ENCODE data around the gene AGBL4. TPM values are rescaled to one million over a fixed set of nuclear protein-coding genes. Genes with fewer than 3 reads are reported as not detected.

AGBL4 gene
- total and polyA plus RNA-seq, 2 experiments from 2014 or later: not detected

GRCh38 chr1:49686107-49686506 lies 337.6 kb downstream of the AGBL4 start:
- H3K4me2 ChIP-seq (ENCODE audit: unreplicated experiment): no peak overlapping the region
- H3K4me3 ChIP-seq: no peak overlapping the region
- WGBS, 2 experiments (ENCODE audit: low coverage in 1 of 2, low lambda C conversion rate in 2 of 2, missing lambda C conversion rate in 2 of 2): 13 to 17% methylated on average over 3 of the region's 3 CpGs
- TF ChIP-seq EZH2 (IDR thresholded peaks at IDR 0.05; ENCODE audit: insufficient read depth, poor library complexity, severe bottlenecking): no peak
- TF ChIP-seq EZH2phosphoT487 (IDR thresholded peaks at IDR 0.05; ENCODE audit: insufficient read depth, low read depth): no peak
- H3K9me2 ChIP-seq (ENCODE audit: insufficient read depth): no peaks in the 10 kb centered on the region
- no peaks in the 10 kb centered on the region for H3F3A ChIP-seq (ENCODE audit: insufficient read depth)
- H3K27ac ChIP-seq: no peak overlapping the region
- no peak overlapping the region for H3K9ac ChIP-seq
- no peaks in the 10 kb centered on the region for H3K36me3 ChIP-seq (ENCODE audit: low read depth)
- DNase-seq: no peak
- no peaks in the 10 kb centered on the region for H3K9me3 ChIP-seq (ENCODE audit: low read depth)
- no peaks in the 10 kb centered on the region for H3K27me3 ChIP-seq (replicated peaks; ENCODE audit: insufficient read depth)
- no peaks in the 10 kb centered on the region for H3K4me1 ChIP-seq (ENCODE audit: insufficient read depth)
- H2AFZ ChIP-seq: no peak overlapping the region
- in situ Hi-C loops (cut with MboI): no loop called here
- H4K20me1 ChIP-seq (ENCODE audit: insufficient read depth): no peaks in the 10 kb centered on the region
- no peaks in the 10 kb centered on the region for H3K79me2 ChIP-seq (ENCODE audit: insufficient read depth)

GRCh38 chr1:49677706-49678105 lies 346.0 kb downstream of the AGBL4 start:
- Histone ChIP-seq H3F3A (ENCODE audit: insufficient read depth) (no peaks in the 10 kb centered on the region), H3K9me2 (ENCODE audit: insufficient read depth) (no peaks in the 10 kb centered on the region), H3K4me2 (ENCODE audit: unreplicated experiment) (no peak overlapping the region), H2AFZ (no peak overlapping the region), H3K9ac (no peak overlapping the region), H3K79me2 (ENCODE audit: insufficient read depth) (no peaks in the 10 kb centered on the region), H4K20me1 (ENCODE audit: insufficient read depth) (no peaks in the 10 kb centered on the region), H3K4me3 (no peak overlapping the region), H3K27ac (no peak overlapping the region), H3K36me3 (ENCODE audit: low read depth) (no peaks in the 10 kb centered on the region), H3K27me3 (replicated peaks; ENCODE audit: insufficient read depth) (no peaks in the 10 kb centered on the region), H3K4me1 (ENCODE audit: insufficient read depth) (no peaks in the 10 kb centered on the region), H3K9me3 (ENCODE audit: low read depth) (no peaks in the 10 kb centered on the region)
- in situ Hi-C loops (cut with MboI): no loop called here
- no peak for DNase-seq
- TF ChIP-seq EZH2phosphoT487 (IDR thresholded peaks at IDR 0.05; ENCODE audit: insufficient read depth, low read depth) (no peak), EZH2 (IDR thresholded peaks at IDR 0.05; ENCODE audit: insufficient read depth, poor library complexity, severe bottlenecking) (no peak)
- WGBS, 2 experiments (ENCODE audit: low coverage in 1 of 2, low lambda C conversion rate in 2 of 2, missing lambda C conversion rate in 2 of 2): 23 to 26% methylated on average over 2 of the region's 2 CpGs

- Histone ChIP-seq H4K20me1 (ENCODE audit: insufficient read depth) (no peaks in the 10 kb centered on the region), H3K27me3 (replicated peaks; ENCODE audit: insufficient read depth) (no peaks in the 10 kb centered on the region), H3K79me2 (ENCODE audit: insufficient read depth) (no peaks in the 10 kb centered on the region), H3K4me3 (no peak overlapping the region), H3F3A (ENCODE audit: insufficient read depth) (no peaks in the 10 kb centered on the region), H3K4me1 (ENCODE audit: insufficient read depth) (no peaks in the 10 kb centered on the region), H2AFZ (no peak overlapping the region), H3K27ac (no peak overlapping the region), H3K9me3 (ENCODE audit: low read depth) (peaks cover 4% of the 10 kb centered on the region), H3K4me2 (ENCODE audit: unreplicated experiment) (no peak overlapping the region), H3K9me2 (ENCODE audit: insufficient read depth) (no peaks in the 10 kb centered on the region), H3K9ac (no peak overlapping the region), H3K36me3 (ENCODE audit: low read depth) (no peaks in the 10 kb centered on the region)
- WGBS, 2 experiments (ENCODE audit: low coverage in 1 of 2, low lambda C conversion rate in 2 of 2, missing lambda C conversion rate in 2 of 2): 43% methylated on average over 3 of the region's 3 CpGs
- in situ Hi-C loops (cut with MboI): no loop called here
- DNase-seq: no peak
- TF ChIP-seq EZH2 (IDR thresholded peaks at IDR 0.05; ENCODE audit: insufficient read depth, poor library complexity, severe bottlenecking) (no peak), EZH2phosphoT487 (IDR thresholded peaks at IDR 0.05; ENCODE audit: insufficient read depth, low read depth) (no peak)
Observed at GRCh38 chr1:49651136-49651535, 372.6 kb downstream of the AGBL4 start.

- Histone ChIP-seq H3K36me3 (ENCODE audit: low read depth) (no peaks in the 10 kb centered on the region), H3F3A (ENCODE audit: insufficient read depth) (no peaks in the 10 kb centered on the region), H3K27ac (no peak overlapping the region), H3K4me3 (no peak overlapping the region), H4K20me1 (ENCODE audit: insufficient read depth) (no peaks in the 10 kb centered on the region), H3K79me2 (ENCODE audit: insufficient read depth) (no peaks in the 10 kb centered on the region), H2AFZ (no peak overlapping the region), H3K9ac (no peak overlapping the region), H3K9me3 (ENCODE audit: low read depth) (no peaks in the 10 kb centered on the region), H3K9me2 (ENCODE audit: insufficient read depth) (no peaks in the 10 kb centered on the region), H3K4me2 (ENCODE audit: unreplicated experiment) (no peak overlapping the region), H3K4me1 (ENCODE audit: insufficient read depth) (no peaks in the 10 kb centered on the region), H3K27me3 (replicated peaks; ENCODE audit: insufficient read depth) (no peaks in the 10 kb centered on the region)
- no peak for DNase-seq
- in situ Hi-C loops (cut with MboI): no loop called here
- TF ChIP-seq EZH2phosphoT487 (IDR thresholded peaks at IDR 0.05; ENCODE audit: insufficient read depth, low read depth) (no peak), EZH2 (IDR thresholded peaks at IDR 0.05; ENCODE audit: insufficient read depth, poor library complexity, severe bottlenecking) (no peak)
- 5 to 7% methylated on average over 2 of the region's 2 CpGs for WGBS, 2 experiments (ENCODE audit: low coverage in 1 of 2, low lambda C conversion rate in 2 of 2, missing lambda C conversion rate in 2 of 2)
Observed at GRCh38 chr1:49630156-49630555, 393.6 kb downstream of the AGBL4 start.

GRCh38 chr1:49627781-49628180 lies 396.0 kb downstream of the AGBL4 start:
- Histone ChIP-seq H4K20me1 (ENCODE audit: insufficient read depth) (no peaks in the 10 kb centered on the region), H3K4me1 (ENCODE audit: insufficient read depth) (no peaks in the 10 kb centered on the region), H2AFZ (no peak overlapping the region), H3K27ac (no peak overlapping the region), H3F3A (ENCODE audit: insufficient read depth) (no peaks in the 10 kb centered on the region), H3K4me3 (no peak overlapping the region), H3K9me2 (ENCODE audit: insufficient read depth) (no peaks in the 10 kb centered on the region), H3K9me3 (ENCODE audit: low read depth) (no peaks in the 10 kb centered on the region), H3K36me3 (ENCODE audit: low read depth) (no peaks in the 10 kb centered on the region), H3K79me2 (ENCODE audit: insufficient read depth) (no peaks in the 10 kb centered on the region), H3K9ac (no peak overlapping the region), H3K4me2 (ENCODE audit: unreplicated experiment) (no peak overlapping the region), H3K27me3 (replicated peaks; ENCODE audit: insufficient read depth) (no peaks in the 10 kb centered on the region)
- no peak for TF ChIP-seq EZH2phosphoT487 (IDR thresholded peaks at IDR 0.05; ENCODE audit: insufficient read depth, low read depth)
- TF ChIP-seq EZH2 (IDR thresholded peaks at IDR 0.05; ENCODE audit: insufficient read depth, poor library complexity, severe bottlenecking): no peak
- in situ Hi-C loops (cut with MboI): no loop called here
- DNase-seq: no peak
- WGBS, 2 experiments (ENCODE audit: low coverage in 1 of 2, low lambda C conversion rate in 2 of 2, missing lambda C conversion rate in 2 of 2): 18 to 26% methylated on average over 3 of the region's 3 CpGs

Measured in GM23248 (cell line).